ENCODE data around the gene MCM10.

- TF ChIP-seq CTCF (IDR thresholded peaks at IDR 0.05; ENCODE audit: low read depth, low read length, poor library complexity, severe bottlenecking) (no peak), EZH2phosphoT487 (IDR thresholded peaks at IDR 0.05; ENCODE audit: borderline replicate concordance, low read length) (no peak)
Observed at GRCh38 chr10:13239923-13240322, 78.6 kb downstream of the MCM10 start.
